Smooth muscle cell (in vitro differentiated cells): Measurements from ENCODE around the gene PLD5. TPM values are rescaled to one million over a fixed set of nuclear protein-coding genes. Genes with fewer than 3 reads are reported as not detected.
"Not testable (repeated sequence)": the region's sequence is repeated elsewhere in the genome, so short reads cannot be mapped to it uniquely, and the experiment has no call there.

ENCODE experiments used
- DNase-seq: peaks from one replicate; lab custom pipeline; 2025; ENCODE audit not compliant: unreplicated experiment; lab: John Stamatoyannopoulos, UW
- H2AFZ ChIP-seq: fragments of 200-600 bp; sonication (generic); 2 replicates; pipeline ENCODE4 v1.6.0; 2016; ENCODE audit warnings: antibody characterized with exemption, low read depth, mild to moderate bottlenecking
- H3F3A ChIP-seq: fragments of 200-600 bp; sonication (generic); 2 replicates; pipeline ENCODE4 v1.6.0; 2017; ENCODE audit warnings: antibody characterized with exemption, low read depth
- H3K27ac ChIP-seq: fragments of 200-600 bp; sonication (generic); 2 replicates; pipeline ENCODE4 v1.5.1; 2016; ENCODE audit warnings: low read depth, mild to moderate bottlenecking
- H3K27me3 ChIP-seq: fragments of 200-600 bp; sonication (generic); 2 replicates; pipeline ENCODE4 v1.6.1; 2016; ENCODE audit warnings: low read depth, mild to moderate bottlenecking
- H3K36me3 ChIP-seq: fragments of 200-600 bp; sonication (generic); 2 replicates; pipeline ENCODE4 v1.5.1; 2016; ENCODE audit warnings: low read depth
- H3K4me1 ChIP-seq: fragments of 200-600 bp; sonication (generic); 2 replicates; pipeline ENCODE4 v1.5.1; 2016; ENCODE audit warnings: low read depth
- H3K4me2 ChIP-seq: fragments of 200-600 bp; sonication (generic); 2 replicates; pipeline ENCODE4 v1.6.0; 2016; ENCODE audit warnings: mild to moderate bottlenecking
- H3K4me3 ChIP-seq: fragments of 200-600 bp; sonication (generic); 2 replicates; pipeline ENCODE4 v1.5.1; 2016; ENCODE audit warnings: mild to moderate bottlenecking
- H3K79me2 ChIP-seq: fragments of 200-600 bp; sonication (generic); 2 replicates; pipeline ENCODE4 v1.6.0; 2016; ENCODE audit warnings: low read depth, mild to moderate bottlenecking
- H3K9ac ChIP-seq: fragments of 200-600 bp; sonication (generic); 2 replicates; pipeline ENCODE4 v1.6.0; 2016; ENCODE audit warnings: low read depth
- H3K9me3 ChIP-seq: fragments of 200-600 bp; sonication (generic); replicated peaks from 2 replicates; pipeline ENCODE4 v1.5.1; 2016; ENCODE audit warnings: low read depth
- H4K20me1 ChIP-seq: fragments of 200-600 bp; sonication (generic); 2 replicates; pipeline ENCODE4 v1.6.0; 2016; ENCODE audit warnings: low read depth
- WGBS: methylation state at CpG from one replicate; pipeline ENCODE4 v1.1.7; 2016; ENCODE audit warnings: low lambda C conversion rate; 5-methylcytosine and 5-hydroxymethylcytosine counted together
- polyA plus RNA-seq: library from polyadenylated mRNA; unstranded; fragments of >200 nt; fragmentation: Nextera tagmentation; extraction: Ambion mirVana; gene quantifications from 2 replicates; pipeline ENCODE4 v1.2.1, GENCODE V29; 2016
- total RNA-seq: library from RNA; depleted of rRNA; stranded (reverse); fragments of >200 nt; gene quantifications from 2 replicates; pipeline ENCODE4 v1.2.3, GENCODE V29; 2014
- TF ChIP-seq, protein P1 (sequence below): fragments of 200-600 bp; sonication (generic); IDR thresholded peaks from 2 replicates; pipeline ENCODE4 v1.5.1; 2017; ENCODE audit warnings: borderline replicate concordance, mild to moderate bottlenecking, antibody characterized with exemption; ENCODE audit not compliant: insufficient read depth, poor library complexity, severe bottlenecking

Gene PLD5
- total and polyA plus RNA-seq, 2 experiments from 2014 or later, result 0.25 to 0.27 TPM

DNA sequence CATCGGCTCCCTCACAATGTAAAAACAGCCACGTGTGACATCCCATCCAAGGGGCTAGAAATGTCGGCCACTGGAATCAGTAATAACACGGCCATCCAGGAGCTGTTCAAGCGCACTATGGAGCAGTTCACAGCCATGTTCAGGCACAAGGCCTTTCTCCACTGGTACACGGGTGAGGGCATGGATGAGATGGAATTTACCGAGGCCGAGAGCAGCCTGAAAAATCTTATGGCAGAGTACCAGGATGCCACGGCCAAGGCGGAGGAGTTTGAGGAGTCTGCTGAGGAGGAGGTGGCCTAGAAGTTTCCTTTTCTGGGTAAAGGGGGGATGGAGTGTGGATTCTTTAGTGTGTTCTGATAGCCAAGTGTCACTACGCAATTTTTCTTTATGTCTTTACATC is 464.5 kb downstream of the PLD5 start:
- no peaks in the 10 kb centered on the region for H4K20me1 ChIP-seq
- H3K27me3 ChIP-seq, result no peaks in the 10 kb centered on the region
- no peak overlapping the region for H3K9ac ChIP-seq
- no peak overlapping the region for H2AFZ ChIP-seq
- H3K79me2 ChIP-seq, result no peaks in the 10 kb centered on the region
- no peaks in the 10 kb centered on the region for H3K4me1 ChIP-seq
- TF ChIP-seq, protein P1, sequence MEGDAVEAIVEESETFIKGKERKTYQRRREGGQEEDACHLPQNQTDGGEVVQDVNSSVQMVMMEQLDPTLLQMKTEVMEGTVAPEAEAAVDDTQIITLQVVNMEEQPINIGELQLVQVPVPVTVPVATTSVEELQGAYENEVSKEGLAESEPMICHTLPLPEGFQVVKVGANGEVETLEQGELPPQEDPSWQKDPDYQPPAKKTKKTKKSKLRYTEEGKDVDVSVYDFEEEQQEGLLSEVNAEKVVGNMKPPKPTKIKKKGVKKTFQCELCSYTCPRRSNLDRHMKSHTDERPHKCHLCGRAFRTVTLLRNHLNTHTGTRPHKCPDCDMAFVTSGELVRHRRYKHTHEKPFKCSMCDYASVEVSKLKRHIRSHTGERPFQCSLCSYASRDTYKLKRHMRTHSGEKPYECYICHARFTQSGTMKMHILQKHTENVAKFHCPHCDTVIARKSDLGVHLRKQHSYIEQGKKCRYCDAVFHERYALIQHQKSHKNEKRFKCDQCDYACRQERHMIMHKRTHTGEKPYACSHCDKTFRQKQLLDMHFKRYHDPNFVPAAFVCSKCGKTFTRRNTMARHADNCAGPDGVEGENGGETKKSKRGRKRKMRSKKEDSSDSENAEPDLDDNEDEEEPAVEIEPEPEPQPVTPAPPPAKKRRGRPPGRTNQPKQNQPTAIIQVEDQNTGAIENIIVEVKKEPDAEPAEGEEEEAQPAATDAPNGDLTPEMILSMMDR, result no peak
- H3K9me3 ChIP-seq, result no peaks in the 10 kb centered on the region
- H3K4me3 ChIP-seq, result no peak overlapping the region
- no peaks in the 10 kb centered on the region for H3K36me3 ChIP-seq
- H3K4me2 ChIP-seq, result no peak overlapping the region
- no peaks in the 10 kb centered on the region for H3F3A ChIP-seq
- H3K27ac ChIP-seq, result no peak overlapping the region
- 89% methylated on average over 11 of the region's 11 CpGs for WGBS
- DNase-seq, result no peak

DNA sequence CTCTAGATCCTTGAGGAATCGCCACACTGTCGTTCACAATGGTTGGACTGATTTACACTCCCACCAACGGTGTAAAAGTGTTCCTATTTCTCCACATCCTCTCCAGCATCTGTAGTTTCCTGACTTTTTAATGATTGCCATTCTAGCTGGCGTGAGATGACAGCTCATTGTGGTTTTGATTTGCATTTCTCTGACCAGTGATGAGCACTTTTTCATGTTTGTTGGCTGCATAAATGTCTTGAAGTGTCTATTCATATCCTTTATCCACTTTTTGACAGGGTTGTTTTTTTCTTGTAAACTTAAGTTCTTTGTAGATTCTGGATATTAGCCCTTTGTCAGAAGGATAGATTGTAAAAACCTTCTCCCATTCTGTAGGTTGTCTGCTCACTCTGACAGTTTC is 465.9 kb downstream of the PLD5 start:
- not testable (repeated sequence) for H3K36me3 ChIP-seq, H3F3A ChIP-seq
- WGBS, result 94% methylated on average over 4 of the region's 4 CpGs

DNA sequence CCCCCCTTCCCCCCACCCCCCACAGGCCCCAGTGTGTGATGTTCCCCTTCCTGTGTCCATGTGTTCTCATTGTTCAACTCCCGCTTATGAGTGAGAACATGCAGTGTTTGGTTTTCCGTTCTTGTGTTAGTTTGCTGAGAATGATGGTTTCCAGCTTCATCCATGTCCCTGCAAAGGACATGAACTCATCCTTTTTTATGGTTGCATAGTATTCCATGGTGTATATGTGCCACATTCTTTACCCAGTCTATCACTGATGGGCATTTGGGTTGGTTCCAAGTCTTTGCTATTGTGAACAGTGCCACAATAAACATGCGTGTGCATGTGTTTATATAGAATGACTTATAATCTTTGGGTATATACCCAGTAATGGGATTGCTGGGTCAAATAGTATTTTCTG is 466.3 kb downstream of the PLD5 start:
- H4K20me1 ChIP-seq, H3K4me2 ChIP-seq, H3K79me2 ChIP-seq, H3K9me3 ChIP-seq, DNase-seq, H3K9ac ChIP-seq, H3K36me3 ChIP-seq, H3K27me3 ChIP-seq, H3K27ac ChIP-seq, H2AFZ ChIP-seq, H3F3A ChIP-seq, H3K4me1 ChIP-seq, H3K4me3 ChIP-seq: not testable (repeated sequence)
- WGBS, result 90% methylated on average over 3 of the region's 3 CpGs

More for the DNA sequence above, 465.9 kb downstream of the PLD5 start:
- not testable (repeated sequence) for H2AFZ ChIP-seq, H3K9me3 ChIP-seq, H3K4me3 ChIP-seq, H3K4me1 ChIP-seq, H3K9ac ChIP-seq, DNase-seq, H3K27ac ChIP-seq, H3K79me2 ChIP-seq, H4K20me1 ChIP-seq, H3K4me2 ChIP-seq, H3K27me3 ChIP-seq

DNA sequence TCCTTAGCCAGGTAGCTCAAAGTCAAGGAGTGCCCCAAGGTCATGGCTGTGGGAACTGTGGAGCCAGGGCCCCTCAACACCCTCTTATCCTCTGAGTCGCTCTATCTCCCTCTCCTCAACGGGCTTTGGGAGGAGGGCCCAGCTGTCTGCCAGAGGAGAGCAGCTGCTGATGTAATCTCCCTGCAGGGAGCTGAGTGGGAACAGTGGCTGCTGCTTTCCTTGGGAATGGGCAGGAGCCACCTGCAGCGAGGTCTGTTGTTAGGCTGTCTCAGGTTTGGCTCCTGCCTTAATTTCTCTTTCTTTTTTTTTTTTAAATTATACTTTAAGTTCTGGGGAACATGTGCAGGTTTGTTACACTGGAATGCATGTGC is 466.8 kb downstream of the PLD5 start:
- H3K9ac ChIP-seq, result no peak overlapping the region
- no peaks in the 10 kb centered on the region for H3K27me3 ChIP-seq
- H3K36me3 ChIP-seq, result no peaks in the 10 kb centered on the region
- H3K4me2 ChIP-seq, result no peak overlapping the region
- no peaks in the 10 kb centered on the region for H4K20me1 ChIP-seq
- no peaks in the 10 kb centered on the region for H3K4me1 ChIP-seq
- WGBS, result 60% methylated on average over 3 of the region's 3 CpGs
- H3K79me2 ChIP-seq, result no peaks in the 10 kb centered on the region
- no peaks in the 10 kb centered on the region for H3K9me3 ChIP-seq
- H3K27ac ChIP-seq, result no peak overlapping the region
- TF ChIP-seq, protein P1, result no peak
- no peak overlapping the region for H2AFZ ChIP-seq
- DNase-seq, result no peak
- H3F3A ChIP-seq, result no peaks in the 10 kb centered on the region
- H3K4me3 ChIP-seq, result no peak overlapping the region

DNA sequence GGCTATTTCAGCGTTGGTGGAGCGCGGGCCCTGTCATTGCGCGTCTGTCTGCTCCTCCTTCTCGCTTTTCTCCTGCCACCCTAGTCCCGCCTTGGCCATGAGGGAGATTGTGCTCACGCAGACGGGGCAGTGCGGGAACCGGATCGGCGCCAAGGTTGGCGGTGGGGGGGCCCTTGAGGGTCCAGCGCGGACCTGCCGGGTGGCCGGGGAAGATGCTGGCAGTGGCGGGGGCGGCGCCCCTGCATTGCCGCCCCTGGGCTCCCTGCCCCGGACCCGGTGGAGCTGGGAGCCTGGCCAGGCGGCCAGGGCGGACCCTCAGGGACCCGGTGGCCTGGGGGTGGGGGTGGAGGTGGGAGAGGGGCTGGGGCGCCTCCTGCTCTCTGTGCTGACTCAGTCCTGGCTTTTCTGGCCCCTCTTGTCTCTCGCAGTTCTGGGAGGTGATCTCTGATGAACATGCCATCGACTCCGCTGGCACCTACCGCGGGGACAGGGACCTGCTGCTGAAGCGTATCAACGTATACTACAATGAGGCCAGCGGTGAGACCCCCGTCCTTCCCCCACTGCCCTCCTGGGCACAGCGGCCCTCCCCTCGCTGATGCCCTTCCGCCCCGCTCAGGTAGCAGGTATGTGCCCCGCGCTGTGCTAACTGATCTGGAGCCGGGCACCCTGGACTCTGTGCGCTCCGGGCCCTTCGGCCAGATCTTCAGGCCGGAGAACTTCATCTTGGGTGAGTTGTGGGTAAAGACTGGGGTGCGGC is 467.3 kb downstream of the PLD5 start:
- no peak for DNase-seq
- H4K20me1 ChIP-seq, result no peaks in the 10 kb centered on the region
- no peaks in the 10 kb centered on the region for H3K9me3 ChIP-seq
- no peaks in the 10 kb centered on the region for H3K27me3 ChIP-seq
- H3K36me3 ChIP-seq, result no peaks in the 10 kb centered on the region
- H3K4me3 ChIP-seq, result no peak overlapping the region
- H3K9ac ChIP-seq, result no peak overlapping the region
- WGBS, result 96% methylated on average over 34 of the region's 49 CpGs
- no peaks in the 10 kb centered on the region for H3F3A ChIP-seq
- no peak overlapping the region for H3K4me2 ChIP-seq
- TF ChIP-seq, protein P1, result no peak
- H2AFZ ChIP-seq, result no peak overlapping the region
- H3K27ac ChIP-seq, result no peak overlapping the region
- H3K79me2 ChIP-seq, result no peaks in the 10 kb centered on the region
- H3K4me1 ChIP-seq, result no peaks in the 10 kb centered on the region
